EH (cell line): ENCODE measurements around the gene NR3C2.
"Not testable (repeated sequence)": the region's sequence is repeated elsewhere in the genome, so short reads cannot be mapped to it uniquely, and the experiment has no call there.

ENCODE experiments used
- DNase-seq: peaks from one replicate; pipeline ENCODE4 v3.0.0-alpha.2; 2015; ENCODE audit warnings: low read depth

NR3C2 gene

GRCh38 chr4:148110169-148110568 is 332.0 kb downstream of the NR3C2 start:
- DNase-seq: no peak

GRCh38 chr4:148109216-148109615 is 333.0 kb downstream of the NR3C2 start:
- DNase-seq: no peak

GRCh38 chr4:148108766-148109165 is 333.4 kb downstream of the NR3C2 start:
- no peak for DNase-seq

- no peak for DNase-seq
These were observed 338.4 kb downstream of the NR3C2 start for GRCh38 chr4:148103597-148104355.

- DNase-seq: no peak
These were observed 340.4 kb downstream of the NR3C2 start for GRCh38 chr4:148101790-148102189.

GRCh38 chr4:148101235-148101634 is 341.0 kb downstream of the NR3C2 start:
- no peak for DNase-seq

- DNase-seq: no peak
These were observed 344.4 kb downstream of the NR3C2 start for GRCh38 chr4:148097801-148098200.

GRCh38 chr4:148095346-148095923 is 346.8 kb downstream of the NR3C2 start:
- DNase-seq: no peak

- no peak for DNase-seq
These were observed 348.1 kb downstream of the NR3C2 start for GRCh38 chr4:148094149-148094548.

GRCh38 chr4:148093065-148093464 is 349.1 kb downstream of the NR3C2 start:
- DNase-seq: no peak

GRCh38 chr4:148092316-148093014 is 349.7 kb downstream of the NR3C2 start:
- DNase-seq: peak; percentile 4

GRCh38 chr4:148091896-148092295 is 350.3 kb downstream of the NR3C2 start:
- no peak for DNase-seq

GRCh38 chr4:148090503-148091476 is 351.4 kb downstream of the NR3C2 start:
- no peak for DNase-seq

- DNase-seq: no peak
These were observed 352.2 kb downstream of the NR3C2 start for GRCh38 chr4:148090029-148090428.

- DNase-seq: no peak
These were observed 352.6 kb downstream of the NR3C2 start for GRCh38 chr4:148089624-148090023.

- DNase-seq: not testable (repeated sequence)
These were observed 359.1 kb downstream of the NR3C2 start for GRCh38 chr4:148083073-148083472.

GRCh38 chr4:148081745-148082144 is 360.5 kb downstream of the NR3C2 start:
- no peak for DNase-seq

GRCh38 chr4:148081267-148081666 is 360.9 kb downstream of the NR3C2 start:
- no peak for DNase-seq

- no peak for DNase-seq
These were observed 362.3 kb downstream of the NR3C2 start for GRCh38 chr4:148079961-148080360.

- no peak for DNase-seq
These were observed 364.2 kb downstream of the NR3C2 start for GRCh38 chr4:148078061-148078460.

GRCh38 chr4:148077581-148077980 is 364.6 kb downstream of the NR3C2 start:
- DNase-seq: no peak

GRCh38 chr4:148076964-148077363 is 365.2 kb downstream of the NR3C2 start:
- peak; percentile 29 for DNase-seq
